ENCODE results near the gene UGT1A8. TPM values are rescaled to one million over a fixed set of nuclear protein-coding genes. Genes with fewer than 3 reads are reported as not detected.
"Not testable (repeated sequence)": the region's sequence is repeated elsewhere in the genome, so short reads cannot be mapped to it uniquely, and the experiment has no call there.

The UGT1A8 gene
- total RNA-seq, 1 donor from 2014 or later = not detected

DNA sequence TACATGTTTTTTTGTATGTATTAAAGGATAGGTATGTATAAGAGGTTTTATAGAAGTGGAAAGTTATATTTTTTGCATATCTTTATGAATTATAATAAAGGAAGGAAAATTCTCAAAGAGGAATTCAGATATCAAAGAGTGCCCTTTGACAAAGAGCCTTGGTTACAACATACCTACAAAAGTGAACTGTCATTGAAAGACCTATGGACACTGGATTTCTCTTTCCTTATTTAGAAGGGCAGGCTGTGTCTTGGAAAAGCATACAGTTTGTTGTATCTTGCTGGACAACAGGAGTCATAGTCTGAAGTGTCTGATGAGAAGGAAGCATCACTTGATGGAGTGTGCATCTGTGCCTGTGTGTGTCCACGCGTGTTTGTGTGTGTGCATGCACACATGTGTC lies 34.0 kb downstream of the UGT1A8 start:
- intact Hi-C loops (cut with DNase I) = no loop called here

DNA sequence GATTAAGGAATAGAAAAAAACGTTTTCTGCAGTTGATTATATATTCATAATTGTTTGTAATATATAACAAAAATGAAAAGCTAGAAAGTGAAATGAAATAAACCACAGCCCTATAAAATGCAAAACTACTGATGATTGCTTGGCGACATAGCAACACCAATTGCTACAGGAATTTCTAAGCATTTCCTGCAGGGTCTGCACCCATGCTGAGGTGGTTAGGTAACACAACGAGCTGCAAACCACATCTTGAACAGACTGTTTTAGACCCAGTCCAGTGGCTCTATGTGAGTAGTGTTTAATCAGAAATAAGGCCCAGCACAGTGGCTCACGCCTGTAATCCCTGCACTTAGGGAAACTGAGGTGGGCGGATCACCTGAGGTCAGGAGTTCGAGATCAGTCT lies 37.1 kb downstream of the UGT1A8 start:
- Histone ChIP-seq H3K27me3 (no peaks in the 10 kb centered on the region), H3K4me1 (no peaks in the 10 kb centered on the region), H3K27ac (no peak overlapping the region), H3K9me3 (no peaks in the 10 kb centered on the region), H3K36me3 (no peaks in the 10 kb centered on the region), H3K4me3 (no peak overlapping the region)
- intact Hi-C loops (cut with DNase I) = no loop called here
- no peak for DNase-seq (ENCODE audit: low spot score in 2 of 2)
- TF ChIP-seq, protein P1, sequence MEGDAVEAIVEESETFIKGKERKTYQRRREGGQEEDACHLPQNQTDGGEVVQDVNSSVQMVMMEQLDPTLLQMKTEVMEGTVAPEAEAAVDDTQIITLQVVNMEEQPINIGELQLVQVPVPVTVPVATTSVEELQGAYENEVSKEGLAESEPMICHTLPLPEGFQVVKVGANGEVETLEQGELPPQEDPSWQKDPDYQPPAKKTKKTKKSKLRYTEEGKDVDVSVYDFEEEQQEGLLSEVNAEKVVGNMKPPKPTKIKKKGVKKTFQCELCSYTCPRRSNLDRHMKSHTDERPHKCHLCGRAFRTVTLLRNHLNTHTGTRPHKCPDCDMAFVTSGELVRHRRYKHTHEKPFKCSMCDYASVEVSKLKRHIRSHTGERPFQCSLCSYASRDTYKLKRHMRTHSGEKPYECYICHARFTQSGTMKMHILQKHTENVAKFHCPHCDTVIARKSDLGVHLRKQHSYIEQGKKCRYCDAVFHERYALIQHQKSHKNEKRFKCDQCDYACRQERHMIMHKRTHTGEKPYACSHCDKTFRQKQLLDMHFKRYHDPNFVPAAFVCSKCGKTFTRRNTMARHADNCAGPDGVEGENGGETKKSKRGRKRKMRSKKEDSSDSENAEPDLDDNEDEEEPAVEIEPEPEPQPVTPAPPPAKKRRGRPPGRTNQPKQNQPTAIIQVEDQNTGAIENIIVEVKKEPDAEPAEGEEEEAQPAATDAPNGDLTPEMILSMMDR (IDR thresholded peaks at IDR 0.05) = no peak

More for the DNA sequence above, 34.0 kb downstream of the UGT1A8 start:
- DNase-seq (ENCODE audit: low spot score in 2 of 2) = no peak
- H3K27me3 ChIP-seq = no peaks in the 10 kb centered on the region
- no peaks in the 10 kb centered on the region for H3K9me3 ChIP-seq
- no peaks in the 10 kb centered on the region for H3K36me3 ChIP-seq
- no peak overlapping the region for H3K27ac ChIP-seq
- H3K4me1 ChIP-seq = no peaks in the 10 kb centered on the region
- H3K4me3 ChIP-seq = no peak overlapping the region
- TF ChIP-seq, protein P1 (IDR thresholded peaks at IDR 0.05) = no peak

DNA sequence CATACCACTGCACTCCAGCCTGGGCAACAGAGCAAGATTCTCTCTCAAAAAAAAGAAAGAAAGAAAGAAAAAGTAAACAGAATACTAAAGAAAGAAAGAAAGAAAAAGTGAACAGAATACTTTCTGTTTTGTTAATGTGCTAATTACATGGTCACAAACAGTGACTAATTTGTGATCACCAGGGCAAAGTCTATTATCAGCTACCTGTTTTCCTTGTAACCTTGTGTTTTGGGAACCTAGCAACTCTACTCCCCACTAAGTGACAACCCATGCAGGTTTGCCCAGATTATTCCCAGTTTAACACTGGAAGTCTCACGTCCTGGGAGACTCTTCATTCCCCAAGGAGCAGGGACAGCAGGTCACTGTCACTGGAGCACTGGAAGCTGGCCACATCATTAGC lies 37.6 kb downstream of the UGT1A8 start:
- Histone ChIP-seq H3K36me3 (no peaks in the 10 kb centered on the region), H3K4me3 (no peak overlapping the region), H3K27ac (no peak overlapping the region), H3K27me3 (no peaks in the 10 kb centered on the region), H3K4me1 (no peaks in the 10 kb centered on the region), H3K9me3 (no peaks in the 10 kb centered on the region)
- intact Hi-C loops (cut with DNase I) = no loop called here
- TF ChIP-seq, protein P1 (IDR thresholded peaks at IDR 0.05) = no peak
- no peak for DNase-seq (ENCODE audit: low spot score in 2 of 2)

DNA sequence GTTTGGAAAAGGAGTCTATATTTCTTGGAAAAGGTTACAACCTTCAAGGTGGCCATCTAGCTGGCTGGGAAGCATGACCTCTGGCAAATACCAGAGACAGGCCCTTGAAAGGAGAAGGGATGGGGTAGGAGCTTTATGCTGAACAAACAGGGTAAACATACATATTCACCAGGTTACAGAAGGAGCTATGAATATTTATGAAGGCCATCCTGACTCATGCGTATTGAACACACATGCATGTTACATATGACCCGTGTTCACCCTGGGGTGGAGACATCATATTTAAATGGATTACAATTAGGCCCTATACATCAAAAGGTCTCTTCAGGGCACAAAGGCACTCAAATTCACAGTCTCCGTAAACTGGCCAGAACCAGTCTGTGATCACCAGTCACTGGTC lies 38.5 kb downstream of the UGT1A8 start:
- H3K9me3 ChIP-seq, H3K4me1 ChIP-seq, H3K27ac ChIP-seq: not testable (repeated sequence)

DNA sequence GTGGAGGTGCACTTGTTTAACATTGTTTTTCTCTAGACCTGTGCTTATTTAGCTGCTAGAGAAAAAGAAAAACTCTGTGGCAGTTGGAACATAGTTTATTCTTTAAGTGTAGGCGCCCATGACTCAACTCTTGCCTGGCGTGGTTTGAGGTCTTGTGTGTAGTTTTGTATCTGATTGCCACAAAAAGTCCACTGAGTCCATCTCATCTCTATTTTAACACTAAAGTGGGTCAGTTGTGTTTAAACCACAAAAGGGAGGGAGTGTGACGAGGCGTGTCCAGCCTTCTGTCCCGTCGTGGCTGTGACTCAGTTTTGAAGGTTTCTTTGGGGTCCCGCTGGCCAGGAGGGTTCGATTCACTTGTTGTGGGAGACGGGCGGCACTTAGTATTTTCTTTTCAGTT lies 39.0 kb downstream of the UGT1A8 start:
- no peak overlapping the region for H3K4me3 ChIP-seq
- H3K36me3 ChIP-seq = no peaks in the 10 kb centered on the region
- intact Hi-C loops (cut with DNase I) = no loop called here
- no peaks in the 10 kb centered on the region for H3K27me3 ChIP-seq
- H3K4me1 ChIP-seq = no peaks in the 10 kb centered on the region
- no peak overlapping the region for H3K27ac ChIP-seq
- TF ChIP-seq, protein P1 (IDR thresholded peaks at IDR 0.05) = no peak
- no peaks in the 10 kb centered on the region for H3K9me3 ChIP-seq
- DNase-seq (ENCODE audit: low spot score in 2 of 2) = no peak

More for the DNA sequence above, 38.5 kb downstream of the UGT1A8 start:
- intact Hi-C loops (cut with DNase I); H3K4me3 ChIP-seq; DNase-seq (ENCODE audit: low spot score in 2 of 2); H3K36me3 ChIP-seq; H3K27me3 ChIP-seq: not testable (repeated sequence)

DNA sequence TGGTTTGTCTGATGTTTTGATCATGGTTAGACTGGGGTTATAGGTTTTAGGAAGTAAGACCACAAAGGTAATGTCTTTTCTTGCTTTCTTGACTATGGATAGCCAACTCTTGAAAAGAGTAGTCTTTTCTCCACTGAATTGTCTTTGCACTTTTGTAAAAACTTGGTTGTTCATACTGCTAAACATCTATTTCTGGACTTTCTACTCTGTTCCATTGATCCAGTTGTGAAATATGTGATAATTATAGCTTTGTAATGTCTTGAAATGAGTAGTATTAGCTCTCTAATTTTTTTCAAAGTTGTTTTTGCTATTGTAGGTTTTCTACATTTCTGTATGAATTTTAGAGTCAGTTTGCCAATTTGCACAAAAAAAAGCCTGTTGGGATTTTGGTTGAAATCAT lies 41.2 kb downstream of the UGT1A8 start:
- Histone ChIP-seq H3K4me3 (no peak overlapping the region), H3K27me3 (no peaks in the 10 kb centered on the region), H3K27ac (no peak overlapping the region), H3K36me3 (no peaks in the 10 kb centered on the region), H3K4me1 (no peaks in the 10 kb centered on the region), H3K9me3 (no peaks in the 10 kb centered on the region)
- TF ChIP-seq, protein P1 (IDR thresholded peaks at IDR 0.05) = no peak
- intact Hi-C loops (cut with DNase I) = no loop called here
- no peak for DNase-seq (ENCODE audit: low spot score in 2 of 2)
